H1 (cell line): ENCODE results near the gene BTN1A1. TPM values are rescaled to one million over a fixed set of nuclear protein-coding genes. Genes with fewer than 3 reads are reported as not detected.

Source experiments
- ATF3 ChIP-seq: IDR thresholded peaks from 2 replicates; pipeline ENCODE4 v1.6.1; 2011; ENCODE audit warnings: low read depth, mild to moderate bottlenecking, low read length; ENCODE audit not compliant: insufficient read depth
- BCL11A ChIP-seq, 2 experiments: IDR thresholded peaks; one replicate each; pipeline ENCODE4 v1.6.1; 2011; ENCODE audit warnings: low read depth in 2 of 2, low read length in 2 of 2, mild to moderate bottlenecking in 2 of 2
- BRCA1 ChIP-seq: IDR thresholded peaks from 2 replicates; pipeline ENCODE4 v1.6.1; 2012; ENCODE audit warnings: low read depth, low read length, improper control_type of control experiment
- CBX8 ChIP-seq: fragments of 300-800, 300-1000 bp; sonication (generic); IDR thresholded peaks from 2 replicates; pipeline ENCODE4 v1.7.1; 2016; ENCODE audit warnings: low read depth, low read length, borderline replicate concordance
- CHD2 ChIP-seq: IDR thresholded peaks from 2 replicates; pipeline ENCODE4 v1.6.1; 2012; ENCODE audit warnings: low read length, improper control_type of control experiment
- CTBP2 ChIP-seq: IDR thresholded peaks from 2 replicates; pipeline ENCODE4 v1.7.0; 2011; ENCODE audit warnings: borderline replicate concordance, mild to moderate bottlenecking, moderate library complexity, mixed read lengths, low read length; ENCODE audit not compliant: insufficient read depth, insufficient read length
- CTCF ChIP-seq, 3 experiments: IDR thresholded peaks; 1 replicate in 2 of 3; 2 replicates in 1 of 3; pipeline versions ENCODE4 v1.5.1 to v1.6.1; 2011; ENCODE audit warnings: low read length in 3 of 3, mild to moderate bottlenecking in 3 of 3, inconsistent platforms in 2 of 3, low read depth in 1 of 3, moderate library complexity in 1 of 3; ENCODE audit not compliant: insufficient read depth in 1 of 3; ENCODE audit errors: control extremely low read depth in 1 of 3
- E2F6 ChIP-seq: IDR thresholded peaks from 2 replicates; pipeline ENCODE4 v1.6.1; 2012; ENCODE audit warnings: inconsistent platforms
- EZH2 ChIP-seq: fragments of 200-600 bp; sonication (generic); IDR thresholded peaks from 2 replicates; pipeline ENCODE4 v1.7.1; 2012; ENCODE audit warnings: low read depth, mild to moderate bottlenecking, moderate library complexity, low read length, inconsistent platforms; ENCODE audit not compliant: severe bottlenecking
- GABPA ChIP-seq: IDR thresholded peaks from 2 replicates; pipeline ENCODE4 v1.6.1; 2011; ENCODE audit warnings: mild to moderate bottlenecking, low read length, moderate library complexity, borderline replicate concordance; ENCODE audit not compliant: insufficient read depth
- HDAC6 ChIP-seq: IDR thresholded peaks from one replicate; pipeline ENCODE4 v1.7.1; 2012; ENCODE audit warnings: low read depth, mild to moderate bottlenecking, inconsistent platforms, low read length, moderate library complexity
- JUN ChIP-seq: IDR thresholded peaks from 2 replicates; pipeline ENCODE4 v1.6.1; 2011; ENCODE audit warnings: low read depth, mild to moderate bottlenecking, improper control_type of control experiment, low read length
- KDM1A ChIP-seq: fragments of 200-600, 300-600 bp; sonication (generic); IDR thresholded peaks from 2 replicates; pipeline ENCODE4 v1.7.1; 2016; ENCODE audit warnings: mild to moderate bottlenecking, low read length, borderline replicate concordance
- POU5F1 ChIP-seq: IDR thresholded peaks from 2 replicates; pipeline ENCODE4 v1.6.1; 2011; ENCODE audit warnings: low read depth, mild to moderate bottlenecking, low read length, moderate library complexity
- SAP30 ChIP-seq: fragments of 300-600 bp; sonication (generic); IDR thresholded peaks from 2 replicates; pipeline ENCODE4 v1.7.1; 2012; ENCODE audit warnings: low read length, moderate library complexity, mild to moderate bottlenecking, inconsistent platforms; ENCODE audit not compliant: insufficient read depth, insufficient replicate concordance
- SIRT6 ChIP-seq: IDR thresholded peaks from one replicate; pipeline ENCODE4 v1.7.1; 2012; ENCODE audit warnings: low read length, inconsistent platforms
- SP2 ChIP-seq: IDR thresholded peaks from 2 replicates; pipeline ENCODE4 v1.6.1; 2012; ENCODE audit warnings: mild to moderate bottlenecking, low read length, inconsistent platforms
- USF2 ChIP-seq: IDR thresholded peaks from 2 replicates; pipeline ENCODE4 v1.6.1; 2011; ENCODE audit warnings: low read length, improper control_type of control experiment
- YY1 ChIP-seq: IDR thresholded peaks from 2 replicates; pipeline ENCODE4 v1.6.1; 2011; ENCODE audit warnings: low read depth, mild to moderate bottlenecking, low read length
- polyA plus RNA-seq, 7 experiments: library from polyadenylated mRNA; depleted of rRNA in 3 of 7; stranded (reverse) in 5 of 7; unstranded in 2 of 7; fragments of >200 nt in 5 of 7; fragments of 200-250 nt in 2 of 7; gene quantifications; 1 replicate in 5 of 7; 2 replicates in 1 of 7; 4 replicates in 1 of 7; pipeline versions ENCODE4 v1.2.1 to v1.2.3, GENCODE V29; 2011 to 2013; ENCODE audit warnings: missing spikeins in 2 of 7, mixed read lengths in 2 of 7
- total RNA-seq: library from RNA; stranded (reverse); fragmentation: NEBNext Ultra II Directional; extraction: Animal tissue kit (Norgen Biotek cat#: 25700); gene quantifications from 2 replicates; pipeline ENCODE4 v1.2.1, GENCODE V29; 2021

Gene BTN1A1
- total and polyA plus RNA-seq, 2 of the 8 experiments (the other 6 are each of a cell fraction or from before 2014, with no cell fraction given), result 0.28 to 0.35 TPM

GRCh38 chr6:26556263-26557070, 56.4 kb downstream of the BTN1A1 start (continued):
- TF ChIP-seq CTBP2 (no peak), E2F6 (no peak), EZH2 (no peak), POU5F1 (0 out of 2 replicates have a peak, but pooled peaks have one; percentile 59), CHD2 (no peak), YY1 (no peak), BRCA1 (no peak), ATF3 (no peak), CBX8 (no peak), SIRT6 (no peak), BCL11A (IDR thresholded peaks at IDR 0.05; ENCODE audit: low read depth in 2 of 2, low read length in 2 of 2) (no peak), USF2 (no peak), CTCF (IDR thresholded peaks at IDR 0.05; ENCODE audit: control extremely low read depth in 1 of 3, insufficient read depth in 1 of 3, low read depth in 1 of 3, low read length in 3 of 3) (no peak), JUN (no peak), GABPA (no peak), SP2 (no peak), HDAC6 (no peak), SAP30 (no peak), KDM1A (no peak)
